ENCODE data around the gene PRKCZ.

DNA sequence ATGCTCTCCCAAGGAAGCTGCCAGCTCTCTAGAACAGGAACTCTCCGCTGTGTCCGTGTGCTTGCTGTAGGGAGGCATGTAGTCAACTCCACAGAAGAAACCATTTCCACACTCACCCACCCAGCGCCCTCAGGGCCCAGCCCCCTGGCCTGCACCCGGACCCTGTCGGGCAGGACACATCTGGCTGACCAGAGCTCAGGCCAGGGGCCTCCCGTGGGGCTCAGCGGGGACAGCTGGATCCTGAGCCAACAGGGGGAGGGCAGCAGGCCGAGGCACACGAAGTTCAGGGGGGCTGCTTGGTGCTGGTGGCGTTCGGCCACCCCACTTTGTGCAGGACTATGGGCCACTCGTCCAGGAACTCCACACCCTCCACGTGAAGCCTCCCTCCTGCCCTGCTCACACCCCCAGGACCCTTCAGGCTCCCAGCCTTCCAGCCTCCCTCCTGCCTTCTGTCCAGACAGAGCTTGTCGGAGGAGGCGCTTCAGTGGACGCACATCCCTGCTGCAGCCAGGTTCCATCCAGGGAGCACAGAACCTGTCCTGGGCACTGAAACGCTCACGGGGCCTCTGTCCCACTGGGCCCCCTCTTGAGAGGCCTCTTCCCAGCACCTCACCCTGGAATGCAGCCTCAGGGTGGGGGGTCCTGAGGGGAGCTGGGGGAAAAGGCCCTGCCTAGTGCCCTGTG, 159.3 kb downstream of the PRKCZ start:
- no peak for TF ChIP-seq EZH2 (IDR thresholded peaks at IDR 0.05; ENCODE audit: insufficient read depth, low read length)
- TF ChIP-seq, protein P1, sequence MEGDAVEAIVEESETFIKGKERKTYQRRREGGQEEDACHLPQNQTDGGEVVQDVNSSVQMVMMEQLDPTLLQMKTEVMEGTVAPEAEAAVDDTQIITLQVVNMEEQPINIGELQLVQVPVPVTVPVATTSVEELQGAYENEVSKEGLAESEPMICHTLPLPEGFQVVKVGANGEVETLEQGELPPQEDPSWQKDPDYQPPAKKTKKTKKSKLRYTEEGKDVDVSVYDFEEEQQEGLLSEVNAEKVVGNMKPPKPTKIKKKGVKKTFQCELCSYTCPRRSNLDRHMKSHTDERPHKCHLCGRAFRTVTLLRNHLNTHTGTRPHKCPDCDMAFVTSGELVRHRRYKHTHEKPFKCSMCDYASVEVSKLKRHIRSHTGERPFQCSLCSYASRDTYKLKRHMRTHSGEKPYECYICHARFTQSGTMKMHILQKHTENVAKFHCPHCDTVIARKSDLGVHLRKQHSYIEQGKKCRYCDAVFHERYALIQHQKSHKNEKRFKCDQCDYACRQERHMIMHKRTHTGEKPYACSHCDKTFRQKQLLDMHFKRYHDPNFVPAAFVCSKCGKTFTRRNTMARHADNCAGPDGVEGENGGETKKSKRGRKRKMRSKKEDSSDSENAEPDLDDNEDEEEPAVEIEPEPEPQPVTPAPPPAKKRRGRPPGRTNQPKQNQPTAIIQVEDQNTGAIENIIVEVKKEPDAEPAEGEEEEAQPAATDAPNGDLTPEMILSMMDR (IDR thresholded peaks at IDR 0.05; ENCODE audit: insufficient read depth, low read depth, low read length), result no peak

Data from astrocyte (in vitro differentiated cells and primary cell).